Fibroblast of villous mesenchyme (primary cell): Measurements from ENCODE around the gene MYO15A. TPM values are rescaled to one million over a fixed set of nuclear protein-coding genes. Genes with fewer than 3 reads are reported as not detected.

ENCODE experiments used
- DNase-seq: peaks from one replicate; pipeline ENCODE4 v3.0.0-alpha.2; 2010; ENCODE audit warnings: low read depth
- H3K4me3 ChIP-seq: 2 replicates; pipeline ENCODE4 v1.5.1; 2011; ENCODE audit warnings: low read depth, mild to moderate bottlenecking, low read length
- CTCF ChIP-seq: IDR thresholded peaks from 2 replicates; pipeline ENCODE4 v1.5.1; 2012; ENCODE audit warnings: low read depth, mild to moderate bottlenecking, low read length; ENCODE audit not compliant: insufficient read depth
- total RNA-seq: library from RNA; depleted of rRNA; stranded (reverse); fragments of >200 nt; gene quantifications from 2 replicates; pipeline ENCODE4 v1.2.3, GENCODE V29; 2012

MYO15A gene
- total RNA-seq, 1 donor = 0.43 TPM

- no peak for TF ChIP-seq CTCF
- H3K4me3 ChIP-seq = no peak overlapping the region
- no peak for DNase-seq
Measured at GRCh38 chr17:18107971-18108370, 585 bp upstream of the MYO15A start.

- H3K4me3 ChIP-seq = no peak overlapping the region
- no peak for DNase-seq
- no peak for TF ChIP-seq CTCF
Measured at GRCh38 chr17:18109935-18110485, 1.5 kb downstream of the MYO15A start.

GRCh38 chr17:18110636-18111145 is 2.1 kb downstream of the MYO15A start:
- no peak for DNase-seq
- no peak for TF ChIP-seq CTCF
- H3K4me3 ChIP-seq = no peak overlapping the region

GRCh38 chr17:18111330-18111971 is 2.9 kb downstream of the MYO15A start:
- H3K4me3 ChIP-seq = no peak overlapping the region
- no peak for TF ChIP-seq CTCF
- DNase-seq = no peak

GRCh38 chr17:18115517-18115916 is 7.0 kb downstream of the MYO15A start:
- no peak overlapping the region for H3K4me3 ChIP-seq
- no peak for DNase-seq
- TF ChIP-seq CTCF = no peak

- DNase-seq = no peak
- TF ChIP-seq CTCF = no peak
- H3K4me3 ChIP-seq = no peak overlapping the region
Measured at GRCh38 chr17:18116078-18116477, 7.5 kb downstream of the MYO15A start.
